COLO668 (cell line): ENCODE results near the gene TSPAN18.

Source experiments
- DNase-seq: peaks from one replicate; lab custom pipeline; 2025; ENCODE audit not compliant: unreplicated experiment; lab: John Stamatoyannopoulos, UW

The TSPAN18 gene

GRCh38 chr11:44936525-44936924 is 209.8 kb downstream of the TSPAN18 start:
- peak; percentile 85 for DNase-seq

GRCh38 chr11:44936951-44937543 is 210.3 kb downstream of the TSPAN18 start:
- DNase-seq, result no peak

GRCh38 chr11:44938066-44938691 is 211.4 kb downstream of the TSPAN18 start:
- DNase-seq, result no peak

- no peak for DNase-seq
These were observed 213.1 kb downstream of the TSPAN18 start for GRCh38 chr11:44939673-44940395.

GRCh38 chr11:44940404-44940803 is 213.6 kb downstream of the TSPAN18 start:
- no peak for DNase-seq

GRCh38 chr11:44940835-44941234 is 214.1 kb downstream of the TSPAN18 start:
- DNase-seq, result no peak

GRCh38 chr11:44941259-44942021 is 214.7 kb downstream of the TSPAN18 start:
- DNase-seq, result no peak

GRCh38 chr11:44942029-44942955 is 215.5 kb downstream of the TSPAN18 start:
- DNase-seq, result no peak

GRCh38 chr11:44943118-44943517 is 216.4 kb downstream of the TSPAN18 start:
- peak; percentile 95 for DNase-seq

GRCh38 chr11:44943696-44944095 is 216.9 kb downstream of the TSPAN18 start:
- DNase-seq, result peak; percentile 92

- DNase-seq, result no peak
These were observed 217.6 kb downstream of the TSPAN18 start for GRCh38 chr11:44944181-44944852.

GRCh38 chr11:44944853-44945235 is 218.1 kb downstream of the TSPAN18 start:
- no peak for DNase-seq

GRCh38 chr11:44945666-44946065 is 218.9 kb downstream of the TSPAN18 start:
- DNase-seq, result no peak

GRCh38 chr11:44946263-44946662 is 219.5 kb downstream of the TSPAN18 start:
- DNase-seq, result no peak

GRCh38 chr11:44947114-44947513 is 220.4 kb downstream of the TSPAN18 start:
- DNase-seq, result no peak

- no peak for DNase-seq
These were observed 221.4 kb downstream of the TSPAN18 start for GRCh38 chr11:44948155-44948554.

- DNase-seq, result peak; percentile 55
These were observed 222.6 kb downstream of the TSPAN18 start for GRCh38 chr11:44949160-44950030.

- peak; percentile 59 for DNase-seq
These were observed 223.4 kb downstream of the TSPAN18 start for GRCh38 chr11:44950031-44950624.
